OCI-LY3 (cell line): ENCODE data around the gene AMACR.

Experiments
- H2AFZ ChIP-seq: fragments of 200-600, 300-600 bp; shearing (Covaris generic); 2 replicates; pipeline ENCODE4 v1.6.0; 2014; ENCODE audit warnings: antibody characterized with exemption, low read depth, low read length
- H3K27ac ChIP-seq: fragments of 200-600, 300-600 bp; sonication (generic); 2 replicates; pipeline ENCODE4 v1.5.1; 2014; ENCODE audit warnings: mild to moderate bottlenecking, low read length, moderate library complexity, mixed read lengths
- H3K27me3 ChIP-seq: fragments of 200-600, 300-600 bp; sonication (generic); 2 replicates; pipeline ENCODE4 v1.6.1; 2014; ENCODE audit warnings: low read depth, low read length, mixed read lengths
- H3K36me3 ChIP-seq: fragments of 200-600, 300-600 bp; sonication (generic); replicated peaks from 2 replicates; pipeline ENCODE3; 2014; ENCODE audit warnings: low read depth, low read length, mixed read lengths
- H3K4me1 ChIP-seq: fragments of 300-600, 200-600 bp; sonication (generic); 2 replicates; pipeline ENCODE4 v1.6.1; 2014; ENCODE audit warnings: low read length, mixed read lengths
- H3K4me2 ChIP-seq: fragments of 200-600, 300-600 bp; sonication (generic); 2 replicates; pipeline ENCODE4 v1.6.1; 2014; ENCODE audit warnings: low read length, mixed read lengths
- H3K4me3 ChIP-seq: fragments of 300-600, 200-600 bp; sonication (generic); 2 replicates; pipeline ENCODE4 v1.5.1; 2014; ENCODE audit warnings: antibody characterized with exemption, mild to moderate bottlenecking, low read length, moderate library complexity
- H3K79me2 ChIP-seq: fragments of 300-600, 200-600 bp; shearing (Covaris generic); 2 replicates; pipeline ENCODE4 v1.6.1; 2014; ENCODE audit warnings: mild to moderate bottlenecking, low read length, mixed read lengths
- H3K9ac ChIP-seq: fragments of 300-600, 200-600 bp; shearing (Covaris generic); 2 replicates; pipeline ENCODE4 v1.6.0; 2014; ENCODE audit warnings: mild to moderate bottlenecking, low read length, moderate library complexity
- H3K9me3 ChIP-seq: fragments of 200-600, 300-600 bp; shearing (Covaris generic); 2 replicates; pipeline ENCODE4 v1.6.1; 2014; ENCODE audit warnings: low read length, mixed read lengths; ENCODE audit not compliant: insufficient read depth
- H4K20me1 ChIP-seq: fragments of 200-600, 300-600 bp; sonication (generic); 2 replicates; pipeline ENCODE4 v1.6.1; 2016; ENCODE audit warnings: low read length, mixed read lengths; ENCODE audit not compliant: insufficient read depth
- EZH2phosphoT487 ChIP-seq: fragments of 200-600 bp; shearing (Covaris generic); IDR thresholded peaks from 2 replicates; pipeline ENCODE4 v1.6.1; 2018; ENCODE audit warnings: antibody characterized with exemption, mixed run types, low read depth
- TF ChIP-seq, protein P1 (sequence below): fragments of 200-600, 300-600 bp; sonication (generic); IDR thresholded peaks from 2 replicates; pipeline ENCODE4 v1.5.1; 2014; ENCODE audit warnings: antibody characterized with exemption, low read length, low read depth

The AMACR gene

DNA sequence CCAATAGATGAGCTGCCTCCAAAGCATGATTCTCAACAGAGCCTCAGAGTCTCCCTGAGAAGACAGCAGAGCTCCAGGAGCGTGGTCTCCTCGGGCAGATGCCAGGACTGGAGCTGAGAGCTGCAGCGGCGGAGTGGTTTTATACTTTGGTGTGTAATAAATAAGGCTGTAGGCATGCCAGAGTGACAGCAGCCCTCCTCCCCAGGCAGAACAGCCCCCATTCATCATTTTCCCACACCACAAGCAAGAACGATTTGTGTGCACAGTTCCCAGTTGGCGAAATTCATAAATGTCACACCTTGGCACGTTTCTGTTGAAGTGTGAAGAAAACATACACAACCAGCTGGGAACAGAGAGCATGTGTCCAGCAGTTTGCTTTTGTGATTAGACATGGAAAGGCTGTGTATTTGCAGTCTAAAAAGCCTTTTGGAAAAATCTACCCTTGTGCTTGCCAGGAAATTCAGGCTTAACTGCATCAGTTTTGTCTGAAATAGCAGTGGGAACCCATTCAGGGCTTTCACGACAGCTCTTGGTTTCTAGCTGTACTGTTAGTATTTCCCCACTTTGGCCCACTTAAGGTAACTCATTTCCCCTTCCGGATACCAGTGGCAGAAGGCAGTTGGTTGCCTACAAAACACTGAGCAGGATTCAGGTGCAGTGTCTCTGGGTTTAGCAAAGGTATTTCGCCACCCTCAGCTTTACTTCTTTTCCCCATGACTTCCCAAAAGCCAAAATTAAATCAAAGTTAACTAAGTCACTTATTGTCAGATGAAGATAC, 35.4 kb upstream of the AMACR start, which contains the start of gene C1QTNF3:
Gene C1QTNF3 (minus strand): TSS at position 115 of the 778 bp plus-strand sequence. CDS start 88 bp downstream, at position 27.
- no peaks in the 10 kb centered on the region for H3K9me3 ChIP-seq
- no peak within 1 kb of the TSS for H3K4me2 ChIP-seq
- no peaks in the 10 kb centered on the region for H3K36me3 ChIP-seq
- H3K27me3 ChIP-seq, result no peaks in the 10 kb centered on the region
- no peak within 1 kb of the TSS for H3K9ac ChIP-seq
- H2AFZ ChIP-seq, result no peak within 1 kb of the TSS
- H3K79me2 ChIP-seq, result no peaks in the 10 kb centered on the region
- TF ChIP-seq, protein P1, sequence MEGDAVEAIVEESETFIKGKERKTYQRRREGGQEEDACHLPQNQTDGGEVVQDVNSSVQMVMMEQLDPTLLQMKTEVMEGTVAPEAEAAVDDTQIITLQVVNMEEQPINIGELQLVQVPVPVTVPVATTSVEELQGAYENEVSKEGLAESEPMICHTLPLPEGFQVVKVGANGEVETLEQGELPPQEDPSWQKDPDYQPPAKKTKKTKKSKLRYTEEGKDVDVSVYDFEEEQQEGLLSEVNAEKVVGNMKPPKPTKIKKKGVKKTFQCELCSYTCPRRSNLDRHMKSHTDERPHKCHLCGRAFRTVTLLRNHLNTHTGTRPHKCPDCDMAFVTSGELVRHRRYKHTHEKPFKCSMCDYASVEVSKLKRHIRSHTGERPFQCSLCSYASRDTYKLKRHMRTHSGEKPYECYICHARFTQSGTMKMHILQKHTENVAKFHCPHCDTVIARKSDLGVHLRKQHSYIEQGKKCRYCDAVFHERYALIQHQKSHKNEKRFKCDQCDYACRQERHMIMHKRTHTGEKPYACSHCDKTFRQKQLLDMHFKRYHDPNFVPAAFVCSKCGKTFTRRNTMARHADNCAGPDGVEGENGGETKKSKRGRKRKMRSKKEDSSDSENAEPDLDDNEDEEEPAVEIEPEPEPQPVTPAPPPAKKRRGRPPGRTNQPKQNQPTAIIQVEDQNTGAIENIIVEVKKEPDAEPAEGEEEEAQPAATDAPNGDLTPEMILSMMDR, result no peak
- no peak for TF ChIP-seq EZH2phosphoT487
- H3K27ac ChIP-seq, result no peak within 1 kb of the TSS
- no peaks in the 10 kb centered on the region for H4K20me1 ChIP-seq
- H3K4me1 ChIP-seq, result no peaks in the 10 kb centered on the region
- H3K4me3 ChIP-seq, result no peak within 1 kb of the TSS

DNA sequence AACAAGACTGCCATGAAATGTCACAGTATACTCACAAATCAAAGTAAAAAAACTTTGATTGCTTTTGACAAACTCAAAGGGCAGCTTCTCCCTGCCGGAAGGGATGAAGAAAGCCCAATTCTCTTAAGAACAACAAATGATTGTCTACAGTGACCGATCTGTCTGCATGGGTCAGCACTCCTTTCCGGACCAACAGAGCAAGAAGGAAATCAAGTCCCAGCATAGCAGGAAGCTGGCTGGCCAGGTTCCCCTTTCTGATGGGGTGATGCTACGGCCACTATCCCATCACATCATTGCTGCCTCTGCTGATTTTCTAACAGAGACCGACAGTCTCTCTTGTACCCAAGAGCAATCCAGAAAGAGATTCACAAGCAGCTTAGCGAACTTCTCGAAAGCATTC, 34.5 kb upstream of the AMACR start:
- no peak for TF ChIP-seq EZH2phosphoT487
- TF ChIP-seq, protein P1, result no peak
- H3K36me3 ChIP-seq, result no peaks in the 10 kb centered on the region
- no peak overlapping the region for H3K27ac ChIP-seq
- no peak overlapping the region for H3K4me3 ChIP-seq
- H3K4me2 ChIP-seq, result no peak overlapping the region
- H3K27me3 ChIP-seq, result no peaks in the 10 kb centered on the region
- no peak overlapping the region for H2AFZ ChIP-seq
- H3K9ac ChIP-seq, result no peak overlapping the region
- H4K20me1 ChIP-seq, result no peaks in the 10 kb centered on the region
- H3K79me2 ChIP-seq, result no peaks in the 10 kb centered on the region
- no peaks in the 10 kb centered on the region for H3K9me3 ChIP-seq
- no peaks in the 10 kb centered on the region for H3K4me1 ChIP-seq

DNA sequence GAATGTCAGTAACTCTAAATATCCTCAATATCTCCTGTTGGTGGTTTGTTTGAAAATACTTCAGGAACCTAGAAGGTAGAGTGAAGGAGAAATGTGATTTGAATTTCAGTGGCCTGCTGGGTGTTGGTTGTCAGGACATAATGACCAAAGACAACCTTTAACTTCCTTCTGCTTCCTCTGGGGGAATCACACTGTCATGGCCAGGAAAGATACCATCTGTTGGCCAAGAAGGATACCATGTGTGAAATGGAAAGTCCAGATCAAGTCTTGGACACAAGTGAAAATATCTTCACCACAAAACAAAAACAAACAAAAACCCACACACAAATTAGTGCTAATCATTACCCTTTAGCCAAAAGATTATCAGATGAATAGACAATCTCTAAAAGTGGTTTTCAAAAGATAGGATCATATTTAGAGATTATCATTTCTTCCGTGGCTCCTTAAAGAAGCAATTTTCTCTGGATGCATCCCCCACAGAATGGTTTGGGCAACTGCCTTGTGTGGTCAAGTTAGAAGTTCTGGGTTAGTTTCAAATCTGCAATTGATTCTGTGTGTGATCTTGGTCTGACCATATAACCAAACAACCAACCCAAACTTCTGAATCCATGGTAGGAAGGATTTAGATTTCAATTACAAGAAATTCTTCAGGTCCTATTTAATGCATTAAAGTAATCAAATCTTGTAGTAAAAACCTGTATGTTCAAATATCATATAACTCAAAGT, 33.6 kb upstream of the AMACR start:
- Histone ChIP-seq H3K27ac (no peak overlapping the region), H3K36me3 (no peaks in the 10 kb centered on the region), H3K4me1 (no peaks in the 10 kb centered on the region), H3K27me3 (no peaks in the 10 kb centered on the region), H2AFZ (no peak overlapping the region), H3K9ac (no peak overlapping the region), H4K20me1 (no peaks in the 10 kb centered on the region), H3K4me3 (no peak overlapping the region), H3K79me2 (no peaks in the 10 kb centered on the region), H3K9me3 (no peaks in the 10 kb centered on the region), H3K4me2 (no peak overlapping the region)
- TF ChIP-seq, protein P1, result no peak
- no peak for TF ChIP-seq EZH2phosphoT487

DNA sequence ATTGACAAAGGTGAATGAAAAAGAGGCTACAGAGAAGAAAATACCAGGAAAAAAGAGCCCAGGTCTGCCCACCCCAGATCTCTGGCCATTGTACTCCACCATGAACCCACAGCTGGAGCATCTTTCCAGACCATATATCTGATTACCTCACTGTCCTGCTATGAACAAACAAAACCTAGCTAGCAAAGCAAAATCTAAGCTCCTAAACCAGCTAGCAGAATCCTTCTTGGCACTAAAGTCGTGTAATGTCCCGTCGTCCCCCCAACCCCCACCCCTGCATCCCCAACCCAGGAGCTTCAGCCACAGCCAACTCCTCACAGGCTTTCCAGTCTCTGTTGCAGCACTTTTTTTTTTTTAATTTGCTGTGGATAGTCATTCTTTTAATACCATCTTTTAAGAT, 32.6 kb upstream of the AMACR start:
- H3K4me2 ChIP-seq, result no peak overlapping the region
- no peaks in the 10 kb centered on the region for H4K20me1 ChIP-seq
- H3K4me1 ChIP-seq, result no peaks in the 10 kb centered on the region
- no peak overlapping the region for H3K4me3 ChIP-seq
- H3K9me3 ChIP-seq, result no peaks in the 10 kb centered on the region
- no peak for TF ChIP-seq EZH2phosphoT487
- TF ChIP-seq, protein P1, result no peak
- H3K27ac ChIP-seq, result no peak overlapping the region
- H3K36me3 ChIP-seq, result no peaks in the 10 kb centered on the region
- no peaks in the 10 kb centered on the region for H3K79me2 ChIP-seq
- no peak overlapping the region for H3K9ac ChIP-seq
- H2AFZ ChIP-seq, result no peak overlapping the region
- H3K27me3 ChIP-seq, result no peaks in the 10 kb centered on the region
